ENCODE results near the gene LRRFIP2.

- TF ChIP-seq CTCF (IDR thresholded peaks at IDR 0.05; ENCODE audit: low read length) (no peak), EZH2phosphoT487 (IDR thresholded peaks at IDR 0.05; ENCODE audit: low read length) (no peak)
These were observed 77.4 kb downstream of the LRRFIP2 start for GRCh38 chr3:37096975-37097374.

All from MM.1S (cell line).